Thymus (tissue), 11 donors: ENCODE measurements around the gene NXPH4. TPM values are rescaled to one million over a fixed set of nuclear protein-coding genes. Genes with fewer than 3 reads are reported as not detected.
A peak's percentile ranks its signal among the peaks of the same experiment; 100 is the strongest.

ENCODE experiments used
- DNase-seq, 9 donors: peaks; one replicate each; pipeline ENCODE4 v3.0.0-alpha.2; 2013; ENCODE audit warnings: low spot score in 9 of 9, low read depth in 6 of 9, missing footprints in 1 of 9
- H3K27ac ChIP-seq, 2 donors: one replicate each; pipeline ENCODE4 v1.5.1; 2013; ENCODE audit warnings: control low read depth in 1 of 2, low read depth in 1 of 2, low read length in 1 of 2, mild to moderate bottlenecking in 1 of 2, moderate library complexity in 1 of 2
- H3K27me3 ChIP-seq, 2 donors: one replicate each; pipeline ENCODE4 v1.5.1; 2013; ENCODE audit warnings: low read length in 1 of 2; ENCODE audit not compliant: control insufficient read depth in 2 of 2, insufficient read depth in 1 of 2
- H3K36me3 ChIP-seq, 2 donors: one replicate each; pipeline ENCODE4 v1.5.1; 2013; ENCODE audit warnings: low read length in 1 of 2, mild to moderate bottlenecking in 1 of 2, moderate library complexity in 1 of 2; ENCODE audit not compliant: control insufficient read depth in 2 of 2, insufficient read depth in 2 of 2
- H3K4me1 ChIP-seq, 2 donors: one replicate each; pipeline ENCODE4 v1.5.1; 2013; ENCODE audit warnings: low read length in 2 of 2; ENCODE audit not compliant: control insufficient read depth in 2 of 2, insufficient read depth in 2 of 2
- H3K4me3 ChIP-seq, 2 donors: one replicate each; pipeline ENCODE4 v1.5.1; 2013; ENCODE audit warnings: low read length in 2 of 2, control low read depth in 1 of 2, mild to moderate bottlenecking in 1 of 2
- H3K9me3 ChIP-seq, 2 donors: one replicate each; pipeline ENCODE4 v1.5.1; 2013; ENCODE audit warnings: low read length in 1 of 2, mild to moderate bottlenecking in 1 of 2; ENCODE audit not compliant: control insufficient read depth in 2 of 2, insufficient read depth in 1 of 2
- WGBS: extraction: QIAGEN DNeasy Blood & Tissue Kit; methylation state at CpG from one replicate; pipeline ENCODE4 v1.1.7; 2013; 5-methylcytosine and 5-hydroxymethylcytosine counted together
- polyA plus RNA-seq: library from polyadenylated mRNA; stranded (reverse); fragments of 200-250 nt; gene quantifications from one replicate; pipeline ENCODE4 v1.2.3, GENCODE V29; 2013
- total RNA-seq: library from RNA; stranded (reverse); fragments of 120-200 nt; gene quantifications from one replicate; pipeline ENCODE4 v1.2.4, GENCODE V29; 2013
- donor health status: healthy.

The NXPH4 gene
- total and polyA plus RNA-seq, 2 donors, result 0.14 to 0.16 TPM

GRCh38 chr12:57219205-57219992 lies 2.8 kb downstream of the NXPH4 start:
- Histone ChIP-seq H3K27ac (no peak overlapping the region), H3K4me3 (no peak overlapping the region), H3K4me1 (peaks cover 8 to 44% of the 10 kb centered on the region in 2 donors), H3K36me3 (no peaks in the 10 kb centered on the region), H3K27me3 (peaks cover 92 to 99% of the 10 kb centered on the region in 2 donors), H3K9me3 (peaks cover 0 to 16% of the 10 kb centered on the region in 2 donors)
- WGBS, result 52% methylated on average over 14 of the region's 14 CpGs
- DNase-seq, result no peak

GRCh38 chr12:57219993-57220754 lies 3.6 kb downstream of the NXPH4 start:
- no peak for DNase-seq
- H3K36me3 ChIP-seq, result no peaks in the 10 kb centered on the region
- H3K27me3 ChIP-seq, result peaks cover 92 to 99% of the 10 kb centered on the region in 2 donors

GRCh38 chr12:57220770-57221168 lies 4.2 kb downstream of the NXPH4 start:
- H3K27ac ChIP-seq, result no peak overlapping the region
- peaks cover 88 to 99% of the 10 kb centered on the region in 2 donors for H3K27me3 ChIP-seq
- 36% methylated on average over 1 of the region's 1 CpG for WGBS
- no peak overlapping the region for H3K4me3 ChIP-seq
- no peak for DNase-seq
- H3K4me1 ChIP-seq, result peaks cover 11 to 49% of the 10 kb centered on the region in 2 donors
- H3K36me3 ChIP-seq, result no peaks in the 10 kb centered on the region
- H3K9me3 ChIP-seq, result peaks cover 5 to 28% of the 10 kb centered on the region in 2 donors

More at GRCh38 chr12:57219993-57220754, 3.6 kb downstream of the NXPH4 start:
- no peak overlapping the region for H3K4me3 ChIP-seq
- H3K9me3 ChIP-seq, result peaks cover 3 to 22% of the 10 kb centered on the region in 2 donors
- H3K27ac ChIP-seq, result no peak overlapping the region
- H3K4me1 ChIP-seq, result peaks cover 8 to 46% of the 10 kb centered on the region in 2 donors
- 8% methylated on average over 38 of the region's 38 CpGs for WGBS

GRCh38 chr12:57221169-57221917 lies 4.7 kb downstream of the NXPH4 start:
- H3K36me3 ChIP-seq, result no peaks in the 10 kb centered on the region
- peaks cover 83 to 99% of the 10 kb centered on the region in 2 donors for H3K27me3 ChIP-seq
- H3K9me3 ChIP-seq, result peaks cover 5 to 28% of the 10 kb centered on the region in 2 donors
- DNase-seq, result no peak
- H3K4me1 ChIP-seq, result peaks cover 17 to 49% of the 10 kb centered on the region in 2 donors
- WGBS, result 8% methylated on average over 24 of the region's 24 CpGs
- H3K27ac ChIP-seq, result no peak overlapping the region
- H3K4me3 ChIP-seq, result no peak overlapping the region

- no peak for DNase-seq
- H3K27ac ChIP-seq, result no peak overlapping the region
- H3K27me3 ChIP-seq, result peaks cover 84 to 100% of the 10 kb centered on the region in 2 donors
- no peak overlapping the region for H3K4me3 ChIP-seq
- peaks cover 18 to 51% of the 10 kb centered on the region in 2 donors for H3K4me1 ChIP-seq
- no peaks in the 10 kb centered on the region for H3K36me3 ChIP-seq
- peaks cover 5 to 21% of the 10 kb centered on the region in 2 donors for H3K9me3 ChIP-seq
- 17% methylated on average over 13 of the region's 13 CpGs for WGBS
Observed at GRCh38 chr12:57222286-57223190, 5.9 kb downstream of the NXPH4 start.

- no peak overlapping the region for H3K4me3 ChIP-seq
- 35% methylated on average over 22 of the region's 22 CpGs for WGBS
- H3K27me3 ChIP-seq, result peaks cover 74 to 99% of the 10 kb centered on the region in 2 donors
- peaks cover 18 to 53% of the 10 kb centered on the region in 2 donors for H3K4me1 ChIP-seq
- peak in 1 of 9 donors; percentile 13 for DNase-seq
- no peak overlapping the region for H3K27ac ChIP-seq
- H3K9me3 ChIP-seq, result peaks cover 5 to 19% of the 10 kb centered on the region in 2 donors
- no peaks in the 10 kb centered on the region for H3K36me3 ChIP-seq
Observed at GRCh38 chr12:57223191-57224165, 6.9 kb downstream of the NXPH4 start.

- no peak overlapping the region for H3K4me3 ChIP-seq
- DNase-seq, result peak in 1 of 9 donors; percentile 8
- no peak overlapping the region for H3K27ac ChIP-seq
- 24% methylated on average over 30 of the region's 30 CpGs for WGBS
- H3K9me3 ChIP-seq, result peaks cover 5 to 19% of the 10 kb centered on the region in 2 donors
- H3K36me3 ChIP-seq, result no peaks in the 10 kb centered on the region
- H3K4me1 ChIP-seq, result peaks cover 22 to 61% of the 10 kb centered on the region in 2 donors
- peaks cover 65 to 90% of the 10 kb centered on the region in 2 donors for H3K27me3 ChIP-seq
Observed at GRCh38 chr12:57224278-57224972, 7.8 kb downstream of the NXPH4 start.
